ENCODE results near the gene SLC7A7.
A peak's percentile ranks its signal among the peaks of the same experiment; 100 is the strongest.
"Not testable (repeated sequence)": the region's sequence is repeated elsewhere in the genome, so short reads cannot be mapped to it uniquely, and the experiment has no call there.

Gene SLC7A7

DNA sequence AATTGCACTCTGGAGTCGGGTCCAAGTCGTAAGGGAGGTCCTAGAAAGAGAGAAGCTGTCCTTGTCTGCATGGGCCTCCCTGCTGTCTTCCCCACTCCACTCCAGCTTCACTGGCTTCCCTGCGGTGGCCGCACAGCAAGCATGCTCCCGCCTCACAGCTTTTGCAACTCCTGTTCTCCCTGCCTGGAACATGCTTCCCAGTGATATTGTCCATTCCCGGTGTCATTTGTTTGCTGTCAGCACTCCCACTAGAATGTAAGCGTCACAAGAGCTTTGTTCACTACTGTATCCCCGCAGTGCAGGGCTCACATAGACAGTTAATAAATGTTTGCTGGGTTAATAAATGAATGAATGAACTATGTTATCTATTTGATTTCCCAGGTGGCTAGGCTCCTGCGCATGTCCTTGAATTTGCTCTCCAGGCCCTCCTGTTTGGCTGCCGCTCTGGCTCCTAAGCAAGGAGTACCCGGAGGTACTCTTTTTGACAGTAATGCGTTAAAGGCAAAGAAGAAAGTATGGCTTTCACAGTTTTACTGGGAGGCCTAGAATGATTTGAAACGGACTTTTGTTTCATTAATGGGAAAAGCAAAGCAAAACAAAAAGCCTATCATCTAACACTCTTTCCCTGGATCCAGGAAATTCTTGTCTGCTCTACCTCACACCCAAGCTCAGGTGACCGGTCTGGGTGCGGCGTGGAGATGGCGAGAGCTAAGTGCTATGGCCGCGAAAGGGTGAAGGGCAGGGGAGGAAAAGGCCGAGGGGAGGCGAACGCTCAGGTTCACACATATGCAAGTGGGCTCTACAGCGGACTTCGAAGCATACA lies 6.2 kb upstream of the SLC7A7 start:
- DNase-seq (ENCODE audit: low spot score), result no peak

DNA sequence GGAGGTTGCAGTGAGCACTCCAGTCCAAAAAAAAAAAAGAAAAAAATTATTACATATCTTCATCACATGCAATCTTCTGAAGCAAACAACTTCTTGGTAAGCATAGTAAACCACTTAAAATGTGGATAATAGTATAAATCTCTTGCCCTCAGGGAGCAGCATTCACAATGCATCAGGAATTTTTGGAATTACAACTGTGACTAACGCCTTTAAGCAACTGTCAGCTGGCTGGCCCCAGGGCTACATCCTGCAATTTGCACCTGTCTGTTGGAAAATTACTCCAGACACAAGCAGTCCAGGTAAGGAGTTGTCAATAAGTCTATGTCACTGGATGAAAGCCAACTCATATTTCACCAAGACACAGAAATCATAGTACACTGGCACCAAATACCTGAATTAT lies 5.5 kb upstream of the SLC7A7 start:
- DNase-seq (ENCODE audit: low spot score), result no peak

DNA sequence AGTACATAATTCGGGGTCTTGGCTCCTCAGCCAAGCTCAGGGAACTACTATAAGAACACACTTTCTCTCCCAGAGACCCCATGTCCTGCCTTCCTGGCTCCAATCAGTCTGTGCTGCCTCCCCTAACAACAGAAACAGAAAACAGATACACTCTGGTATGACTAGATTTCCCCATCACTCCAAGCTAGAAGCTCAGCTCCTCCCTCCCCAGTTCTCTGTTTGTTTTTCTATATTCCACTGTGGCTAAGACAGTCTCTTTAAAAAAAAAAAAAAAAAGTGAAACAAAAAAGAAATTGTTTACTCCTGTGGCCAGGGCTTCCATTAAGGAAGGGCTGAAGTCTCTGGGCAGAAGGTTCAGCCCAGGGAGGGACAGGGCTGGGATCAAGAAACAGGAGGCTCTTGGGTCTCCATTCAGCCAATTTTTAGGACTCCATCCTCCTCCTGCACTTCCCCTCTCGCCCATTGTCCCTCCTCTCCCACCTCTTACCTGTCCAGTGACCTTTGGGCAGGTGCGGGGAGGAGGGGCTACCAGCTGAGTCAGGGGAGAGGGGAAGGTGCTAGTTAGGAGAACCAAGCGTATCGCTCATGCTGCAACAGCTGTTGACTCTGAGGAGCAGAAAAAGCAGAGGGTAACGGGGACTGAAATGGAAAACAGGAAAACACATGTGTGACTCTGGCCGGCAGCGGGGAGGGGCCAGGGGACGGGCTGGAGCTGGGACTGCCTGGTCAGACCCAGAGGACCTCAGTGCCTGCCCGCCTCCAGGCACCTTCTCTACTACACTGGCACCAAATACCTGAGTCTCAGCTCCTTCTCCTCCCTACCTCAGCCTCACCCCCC lies 4.1 kb upstream of the SLC7A7 start:
- peak; percentile 32 for DNase-seq (ENCODE audit: low spot score)

DNA sequence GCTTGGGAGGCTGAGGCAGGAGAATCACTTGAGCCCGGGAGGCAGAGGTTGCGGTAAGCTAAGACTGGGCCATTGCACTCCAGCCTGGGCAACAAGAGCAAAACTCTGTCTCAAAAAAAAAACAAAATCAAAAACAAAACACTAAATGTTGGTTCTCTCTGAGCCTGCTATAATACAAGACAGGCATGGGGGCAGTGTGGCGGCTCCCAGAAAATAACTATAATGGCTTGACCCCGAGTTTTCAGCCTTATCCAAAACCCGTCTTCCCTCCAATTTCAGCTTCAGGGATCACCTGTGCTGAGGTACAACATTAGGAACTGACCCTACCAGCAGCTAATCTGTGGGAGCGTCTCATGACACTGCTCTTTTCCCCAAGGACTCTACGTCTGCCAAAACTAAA lies 862 bp downstream of the SLC7A7 start:
- no peak for DNase-seq (ENCODE audit: low spot score)

DNA sequence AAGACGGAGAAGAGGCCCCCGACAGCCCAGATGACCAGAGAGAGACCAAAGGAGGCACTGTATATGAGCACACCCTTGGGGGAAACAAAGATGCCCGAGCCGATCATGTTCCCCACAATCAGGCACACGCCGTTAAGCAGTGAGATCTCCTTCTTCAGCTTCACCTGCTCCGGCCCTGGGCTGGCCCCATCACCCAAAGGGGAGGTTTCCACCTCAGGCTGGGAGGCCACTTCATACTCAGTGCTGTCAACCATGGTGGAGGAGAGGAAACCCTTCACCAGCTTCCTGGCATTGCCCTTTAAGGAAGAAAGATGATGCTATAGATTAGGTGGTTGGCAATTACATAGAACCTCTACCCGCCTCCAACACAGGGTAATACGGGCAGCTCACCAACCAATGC lies 2.1 kb downstream of the SLC7A7 start:
- no peak for DNase-seq (ENCODE audit: low spot score)

DNA sequence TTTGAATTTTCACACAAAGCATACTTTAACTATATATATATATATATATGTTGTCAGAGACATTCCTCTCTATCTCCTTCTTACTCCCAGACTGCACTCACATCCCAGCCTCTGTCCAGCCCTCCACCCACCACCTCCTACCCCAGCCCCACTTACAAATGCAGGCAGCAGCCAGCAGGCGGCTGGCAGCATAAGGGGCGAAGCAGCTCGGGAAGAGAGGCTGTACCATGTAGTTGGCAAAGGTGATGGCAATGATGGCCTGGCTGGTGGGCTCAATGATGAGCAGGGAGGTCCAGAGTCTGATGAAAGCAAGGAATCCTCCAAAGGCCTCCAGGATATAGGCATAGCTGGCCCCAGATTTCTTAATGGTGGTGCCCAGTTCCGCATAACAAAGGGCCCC lies 2.5 kb downstream of the SLC7A7 start:
- no peak for DNase-seq (ENCODE audit: low spot score)

DNA sequence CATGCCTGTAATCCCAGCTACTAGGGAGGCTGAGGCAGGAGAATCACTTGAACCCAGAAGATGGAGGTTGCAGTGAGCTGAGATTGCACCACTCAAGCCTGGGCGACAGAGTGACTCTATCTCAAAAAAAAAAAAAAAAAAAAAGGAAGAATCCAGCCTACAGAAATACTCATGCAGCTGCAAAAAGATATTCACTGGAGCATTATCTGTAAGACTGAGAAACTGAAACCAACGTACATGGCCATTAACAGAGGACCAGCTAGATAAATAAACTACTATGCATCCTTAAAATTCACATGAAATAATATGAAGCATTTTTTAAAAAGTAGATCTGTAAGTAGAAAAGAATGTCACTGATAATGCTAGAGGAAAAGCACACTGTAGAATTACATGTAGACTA lies 3.5 kb downstream of the SLC7A7 start:
- no peak for DNase-seq (ENCODE audit: low spot score)

DNA sequence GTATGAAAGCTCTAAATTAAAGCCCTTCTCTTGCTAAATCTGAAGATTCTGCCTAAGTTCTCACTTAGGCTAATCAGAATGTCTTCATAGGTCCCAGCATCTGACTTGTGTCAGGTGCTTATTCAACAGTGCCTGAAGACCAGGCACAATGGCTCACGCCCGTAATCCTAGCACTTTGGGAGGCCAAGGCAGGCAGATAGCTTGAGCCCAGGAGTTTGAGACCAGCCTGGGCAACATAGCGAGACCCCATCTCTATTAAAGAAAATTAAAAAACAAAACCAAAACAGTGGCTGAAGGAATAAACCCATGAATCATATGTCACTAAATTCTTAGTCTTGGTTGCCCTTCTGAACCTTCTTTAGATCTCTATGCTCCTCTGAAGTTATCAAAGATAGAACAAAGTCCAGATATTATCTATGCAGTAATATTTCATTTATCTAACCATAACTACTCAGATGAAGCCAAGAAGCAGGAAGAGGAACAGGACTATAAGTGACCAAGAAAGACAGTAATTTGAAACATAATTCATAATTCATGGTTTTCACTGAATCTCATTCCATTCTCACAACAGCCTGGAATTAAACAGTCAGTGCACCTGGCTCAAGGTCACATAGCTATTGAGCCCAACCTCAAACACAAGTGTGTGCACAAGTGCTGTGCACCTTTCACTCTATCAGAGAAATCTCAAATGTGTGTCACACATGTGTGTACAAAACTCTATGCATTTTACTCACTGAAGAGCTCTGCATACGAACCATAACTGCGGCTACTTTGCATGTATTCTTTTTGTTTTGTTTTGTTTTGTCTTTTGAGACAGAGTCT lies 6.6 kb downstream of the SLC7A7 start:
- no peak for DNase-seq (ENCODE audit: low spot score)

DNA sequence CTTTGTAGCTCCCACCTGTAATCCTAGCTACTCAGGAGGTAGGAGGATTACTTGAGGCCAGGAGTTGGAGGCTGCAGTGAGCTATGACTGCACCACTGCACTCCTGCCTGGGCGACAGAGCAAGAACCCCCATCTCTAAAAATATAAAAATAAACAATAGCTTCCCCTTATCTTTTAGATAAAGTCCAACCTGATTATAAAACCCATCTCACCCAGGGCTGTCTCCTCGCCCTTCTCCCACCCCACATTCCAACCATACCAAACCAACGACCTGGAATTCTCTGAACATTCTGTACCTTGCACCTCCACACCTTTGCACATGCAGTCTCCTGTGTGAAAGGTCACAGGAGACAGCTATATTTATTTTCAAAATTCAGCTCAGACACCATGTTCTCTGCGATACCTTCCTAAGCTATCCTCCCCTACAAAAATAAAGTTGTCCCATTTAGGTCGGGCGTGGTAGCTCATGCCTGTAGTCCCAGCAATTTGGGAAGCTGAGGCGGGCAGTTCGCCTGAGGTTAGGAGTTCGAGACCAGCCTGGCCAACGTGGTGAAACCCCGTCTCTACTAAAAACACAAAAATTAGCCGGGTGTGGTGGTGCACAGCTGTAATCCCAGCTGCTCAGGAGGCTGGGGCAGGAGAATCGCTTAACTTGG lies 7.7 kb downstream of the SLC7A7 start:
- no peak for DNase-seq (ENCODE audit: low spot score)

DNA sequence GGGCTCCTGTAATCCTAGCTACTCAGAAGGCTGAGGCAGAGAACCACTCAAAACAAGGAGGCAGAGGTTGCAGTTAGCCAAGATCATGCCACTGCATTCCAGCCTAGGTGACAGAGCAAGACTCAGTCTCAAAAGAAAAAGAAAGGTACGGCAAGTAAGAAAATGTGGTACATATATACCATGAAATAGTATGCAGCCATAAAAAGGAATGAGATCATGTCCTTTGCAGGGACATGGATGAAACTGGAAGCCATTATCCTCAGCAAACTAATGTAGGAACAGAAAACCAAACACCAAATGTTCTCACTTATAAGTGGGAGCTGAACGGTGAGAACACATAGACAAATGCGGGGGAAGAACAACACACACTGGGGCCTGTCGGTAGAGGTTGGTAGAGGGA lies 10.0 kb downstream of the SLC7A7 start:
- DNase-seq (ENCODE audit: low spot score), result not testable (repeated sequence)

DNA sequence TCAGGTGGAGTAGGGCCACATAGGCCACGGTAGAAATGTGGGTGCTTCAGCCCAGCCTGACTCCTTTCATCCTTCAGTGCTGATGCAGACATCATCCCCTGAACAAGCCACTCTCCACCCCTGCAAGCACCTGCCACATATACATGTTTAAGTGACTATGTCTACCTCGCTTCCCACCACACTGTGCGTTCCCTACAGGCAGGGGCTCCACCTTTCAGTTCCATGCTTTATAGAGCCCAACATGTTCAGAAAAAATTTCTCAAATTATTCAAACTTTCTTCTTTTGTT lies 11.6 kb downstream of the SLC7A7 start:
- DNase-seq (ENCODE audit: low spot score), result no peak

DNA sequence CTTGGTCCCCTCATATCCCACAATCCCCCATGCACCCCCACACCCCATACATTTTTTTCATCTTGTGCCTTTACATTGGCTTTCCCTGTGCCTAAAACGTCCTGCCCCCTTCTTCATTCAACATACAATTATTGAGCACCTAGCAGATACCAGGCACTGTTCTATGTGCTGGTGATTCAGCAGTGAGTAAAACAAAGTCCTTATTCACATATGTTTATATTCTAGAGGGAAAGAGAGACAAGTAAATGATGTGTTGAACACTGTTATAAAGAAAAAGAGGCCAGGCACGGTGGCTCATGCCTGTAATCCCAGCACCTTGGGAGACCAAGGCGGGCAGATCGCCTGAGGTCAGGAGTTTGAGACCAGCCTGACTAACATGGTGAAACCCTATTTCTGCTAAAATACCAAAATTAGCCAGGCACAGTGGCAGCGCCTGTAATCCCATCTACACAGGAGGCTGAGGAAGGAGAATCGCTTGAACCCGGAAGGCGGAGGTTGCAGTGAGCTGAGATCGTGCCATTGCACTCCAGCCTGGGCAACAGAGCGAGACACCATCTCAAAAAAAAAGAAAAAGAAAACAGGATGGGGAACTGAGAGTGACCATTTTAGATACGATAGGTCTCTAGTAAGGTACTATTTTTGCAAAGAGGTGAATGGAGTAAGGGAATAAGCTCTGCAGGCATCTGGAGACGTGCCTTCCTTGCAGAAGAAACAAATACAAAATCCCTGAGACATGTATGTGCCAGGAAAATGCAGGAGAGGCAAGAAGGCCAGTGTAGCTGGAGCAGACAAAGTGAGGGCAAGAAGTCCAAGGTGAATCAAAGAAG lies 12.2 kb downstream of the SLC7A7 start:
- DNase-seq (ENCODE audit: low spot score), result no peak

DNA sequence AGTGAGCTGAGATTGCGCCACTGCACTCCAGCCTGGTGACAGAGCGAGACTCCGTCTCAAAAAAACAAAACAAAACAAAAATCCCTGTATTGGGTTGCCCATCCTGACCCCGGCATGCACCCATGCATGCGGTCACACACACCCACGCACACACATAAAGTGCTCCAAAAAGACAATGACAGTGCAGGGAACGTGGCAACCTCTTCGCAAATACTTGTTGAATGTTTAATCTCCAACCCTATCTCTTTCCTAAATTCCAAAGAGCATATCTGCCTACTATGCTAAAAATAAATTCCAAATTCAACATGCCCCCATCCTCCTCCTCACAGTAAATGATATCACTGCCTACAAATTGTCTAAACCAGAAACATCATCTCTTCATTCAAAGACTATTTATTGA lies 13.5 kb downstream of the SLC7A7 start:
- no peak for DNase-seq (ENCODE audit: low spot score)

DNA sequence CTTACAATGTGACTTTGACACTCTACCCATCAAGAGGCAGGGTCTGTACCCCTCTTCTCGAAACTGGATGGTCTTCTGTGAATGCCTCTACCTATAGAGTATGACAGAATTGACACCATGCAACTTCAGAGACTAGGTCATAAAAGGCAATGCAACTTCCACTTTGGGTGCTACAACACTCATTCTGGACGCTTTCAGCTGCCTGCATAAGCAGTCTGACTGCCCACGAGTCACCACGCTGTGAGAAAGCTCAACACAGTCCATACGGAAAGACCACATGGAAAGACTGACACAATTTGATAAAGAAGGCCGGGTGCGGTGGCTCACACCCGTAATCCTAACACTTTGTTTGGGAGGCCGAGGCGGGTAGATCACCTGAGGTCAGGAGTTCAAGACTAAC lies 14.9 kb downstream of the SLC7A7 start:
- no peak for DNase-seq (ENCODE audit: low spot score)

DNA sequence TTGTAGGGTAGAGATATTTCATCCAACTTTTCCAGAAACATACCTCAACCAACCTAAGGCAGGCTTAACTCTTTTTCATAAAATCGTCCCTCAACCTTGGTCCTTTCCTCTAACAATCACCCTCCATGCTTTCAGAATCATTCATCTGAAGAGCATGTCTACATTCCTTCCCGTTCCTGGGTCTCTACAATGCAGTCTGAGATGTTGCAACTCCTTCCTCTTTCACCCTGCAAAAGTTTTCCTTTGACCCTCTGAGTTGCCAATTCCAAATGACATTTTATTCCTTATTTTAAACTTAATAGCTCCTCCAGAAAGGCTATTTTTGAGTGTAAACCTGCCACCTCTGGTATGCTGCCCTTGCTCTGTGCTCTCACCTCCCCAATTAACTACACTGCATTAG lies 16.7 kb downstream of the SLC7A7 start:
- DNase-seq (ENCODE audit: low spot score), result no peak

DNA sequence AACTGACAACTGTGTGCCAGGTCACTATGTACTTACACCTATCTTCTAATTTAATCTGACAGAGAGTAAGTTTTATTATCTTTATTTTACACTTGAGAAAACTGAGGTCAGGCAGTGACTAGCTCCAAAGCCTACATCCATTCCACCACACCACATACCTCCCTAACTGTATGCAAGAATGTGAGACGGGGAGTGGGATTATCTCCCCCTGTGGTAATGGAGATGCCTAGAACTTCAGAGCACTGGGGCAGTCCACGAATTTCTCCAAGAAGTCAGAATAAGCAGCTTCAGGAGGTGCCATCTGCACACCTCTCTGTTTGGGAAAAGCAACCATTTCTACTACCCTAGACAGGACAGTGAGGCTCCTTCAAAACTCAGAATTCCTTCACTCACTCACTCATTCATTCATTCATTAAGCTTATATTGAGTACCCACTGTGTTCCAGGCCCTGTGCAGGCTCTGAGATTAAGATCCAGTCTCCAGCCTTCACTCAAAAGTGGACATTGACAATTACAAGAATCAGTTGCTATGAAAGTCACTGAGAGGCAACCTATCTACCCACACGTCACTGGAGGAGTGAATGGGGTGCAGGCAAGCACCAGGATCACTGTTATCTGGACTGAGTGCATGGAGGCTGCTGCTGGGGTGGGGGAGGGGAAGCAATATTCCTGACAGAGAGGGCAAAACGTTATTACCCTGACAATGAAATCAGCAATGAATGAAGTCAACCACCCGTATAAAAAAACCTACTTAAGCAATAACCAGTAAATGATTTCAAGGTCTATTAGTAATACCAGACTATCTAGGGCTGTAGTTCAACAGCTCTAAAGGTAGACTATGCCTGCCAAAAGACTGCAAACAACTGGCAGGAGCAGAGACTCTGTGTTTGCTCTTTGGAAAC lies 18.0 kb downstream of the SLC7A7 start:
- no peak for DNase-seq (ENCODE audit: low spot score)

DNA sequence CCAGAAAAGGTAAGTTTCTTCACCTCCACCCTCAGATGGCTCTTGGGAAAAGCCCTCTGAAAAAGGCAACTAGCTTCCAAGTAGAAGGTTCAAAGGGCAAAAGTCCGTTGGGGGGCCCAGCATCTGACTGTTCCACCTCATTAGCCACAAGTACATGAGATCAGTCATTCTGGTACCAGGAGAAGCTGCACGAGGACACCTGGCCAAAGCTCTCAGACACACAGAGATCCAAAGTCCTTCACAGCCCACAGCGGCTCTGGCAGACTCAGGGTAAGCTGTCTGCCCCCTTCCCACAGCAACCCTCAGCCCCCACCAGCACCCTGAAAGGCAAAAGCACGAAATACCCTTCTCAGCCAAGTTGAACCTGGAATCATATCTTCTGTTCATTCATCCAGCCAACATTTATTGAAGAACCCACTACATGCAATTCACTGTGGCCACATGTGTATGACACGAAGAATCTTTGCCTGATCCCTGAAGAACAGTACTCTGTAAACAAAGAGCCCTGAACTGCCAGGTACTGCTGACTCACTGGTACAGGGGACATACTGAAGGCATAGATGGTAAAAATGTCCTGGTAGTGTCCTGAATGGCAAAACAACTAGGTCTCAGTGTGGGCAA lies 19.0 kb downstream of the SLC7A7 start:
- no peak for DNase-seq (ENCODE audit: low spot score)

DNA sequence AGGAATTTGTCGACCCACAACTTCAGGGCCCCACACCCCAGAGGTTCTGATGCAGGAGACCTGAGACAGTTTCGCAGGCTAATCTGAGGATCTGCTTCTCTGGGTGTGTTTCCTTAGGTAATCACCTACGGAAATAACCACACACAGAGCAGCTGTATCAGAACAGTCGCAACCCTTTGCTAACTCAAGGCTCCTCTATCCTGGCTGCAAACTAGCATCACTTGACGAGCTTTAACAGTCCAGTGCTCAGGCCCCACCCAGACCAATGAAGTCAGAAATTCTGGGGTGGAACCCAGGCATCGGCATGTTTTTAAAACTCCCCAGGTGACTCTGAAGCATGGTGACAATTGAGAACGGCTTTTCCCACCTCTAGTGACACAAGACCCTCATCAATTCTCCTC lies 20.7 kb downstream of the SLC7A7 start:
- DNase-seq (ENCODE audit: low spot score), result no peak

DNA sequence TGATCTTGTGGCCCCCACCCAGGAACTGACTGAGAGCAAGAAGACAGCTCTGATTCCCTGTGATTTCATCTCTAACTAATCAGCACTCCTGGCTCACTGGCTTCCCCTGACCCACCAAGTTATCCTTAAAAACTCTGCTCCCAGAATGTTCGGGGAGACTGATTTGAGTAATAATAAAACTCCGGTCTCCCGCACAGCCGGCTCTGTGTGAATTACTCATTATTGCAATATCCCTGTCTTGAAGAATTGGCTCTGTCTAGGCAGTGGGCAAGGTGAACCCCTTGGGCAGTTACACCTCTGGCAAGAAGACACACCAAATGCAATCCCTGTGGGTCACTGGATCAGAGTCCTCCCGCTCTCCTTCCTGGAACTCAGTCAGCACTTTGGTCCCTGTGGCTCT lies 21.3 kb downstream of the SLC7A7 start:
- DNase-seq (ENCODE audit: low spot score), result no peak

DNA sequence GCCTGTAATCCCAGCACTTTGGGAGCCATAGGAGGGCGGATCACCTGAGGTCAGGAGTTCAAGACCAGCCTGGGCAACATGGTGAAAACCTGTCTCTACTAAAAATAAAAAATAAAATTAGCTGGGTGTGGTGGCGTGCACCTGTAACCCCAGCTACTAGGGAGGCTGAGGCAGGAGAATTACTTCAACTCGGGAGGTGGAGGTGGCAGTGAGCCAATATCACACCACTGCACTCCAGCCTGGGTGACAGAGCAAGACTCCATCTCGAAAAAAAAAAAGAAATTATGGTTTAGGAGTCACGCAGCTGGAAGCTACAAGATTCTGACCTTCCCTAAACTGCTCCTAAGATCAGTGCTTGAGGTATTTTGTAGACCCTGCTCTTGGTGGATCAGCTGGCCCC lies 21.7 kb downstream of the SLC7A7 start:
- not testable (repeated sequence) for DNase-seq (ENCODE audit: low spot score)

Data from cerebellar cortex (tissue), 1 donor.